PFSK-1 (cell line): ENCODE results near the gene AKAP10.

Experiments used
- POLR2AphosphoS5 ChIP-seq: IDR thresholded peaks from 2 replicates; pipeline ENCODE4 v1.6.1; 2012; ENCODE audit warnings: low read depth, mild to moderate bottlenecking, control low read depth, low read length, moderate library complexity
- SIN3A ChIP-seq: IDR thresholded peaks from 2 replicates; pipeline ENCODE4 v1.6.1; 2012; ENCODE audit warnings: mild to moderate bottlenecking, low read length, moderate library complexity, borderline replicate concordance; ENCODE audit not compliant: insufficient read depth

- TF ChIP-seq SIN3A (no peak), POLR2AphosphoS5 (no peak)
These were observed 34.0 kb downstream of the AKAP10 start for GRCh38 chr17:19943599-19943998.
